ENCODE measurements around the gene HCFC1R1.
A peak's percentile ranks its signal among the peaks of the same experiment; 100 is the strongest.

The HCFC1R1 gene

GRCh38 chr16:3004781-3005284 lies 18.9 kb downstream of the HCFC1R1 start:
- H3K9ac ChIP-seq (ENCODE audit: low read length): no peak overlapping the region
- H3K9me3 ChIP-seq (replicated peaks; ENCODE audit: insufficient read depth, low read length): no peaks in the 10 kb centered on the region
- no peak for TF ChIP-seq EZH2phosphoT487 (IDR thresholded peaks at IDR 0.05; ENCODE audit: low read length)
- TF ChIP-seq, protein P1, sequence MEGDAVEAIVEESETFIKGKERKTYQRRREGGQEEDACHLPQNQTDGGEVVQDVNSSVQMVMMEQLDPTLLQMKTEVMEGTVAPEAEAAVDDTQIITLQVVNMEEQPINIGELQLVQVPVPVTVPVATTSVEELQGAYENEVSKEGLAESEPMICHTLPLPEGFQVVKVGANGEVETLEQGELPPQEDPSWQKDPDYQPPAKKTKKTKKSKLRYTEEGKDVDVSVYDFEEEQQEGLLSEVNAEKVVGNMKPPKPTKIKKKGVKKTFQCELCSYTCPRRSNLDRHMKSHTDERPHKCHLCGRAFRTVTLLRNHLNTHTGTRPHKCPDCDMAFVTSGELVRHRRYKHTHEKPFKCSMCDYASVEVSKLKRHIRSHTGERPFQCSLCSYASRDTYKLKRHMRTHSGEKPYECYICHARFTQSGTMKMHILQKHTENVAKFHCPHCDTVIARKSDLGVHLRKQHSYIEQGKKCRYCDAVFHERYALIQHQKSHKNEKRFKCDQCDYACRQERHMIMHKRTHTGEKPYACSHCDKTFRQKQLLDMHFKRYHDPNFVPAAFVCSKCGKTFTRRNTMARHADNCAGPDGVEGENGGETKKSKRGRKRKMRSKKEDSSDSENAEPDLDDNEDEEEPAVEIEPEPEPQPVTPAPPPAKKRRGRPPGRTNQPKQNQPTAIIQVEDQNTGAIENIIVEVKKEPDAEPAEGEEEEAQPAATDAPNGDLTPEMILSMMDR (IDR thresholded peaks at IDR 0.05; ENCODE audit: low read length): no peak
- no peak for TF ChIP-seq EZH2 (optimal IDR thresholded peaks at IDR 0.05; ENCODE audit: low read depth, low read length)
- no peak overlapping the region for H3K27ac ChIP-seq (ENCODE audit: low read length)
- peak overlapping the region; percentile 51 for H3K4me3 ChIP-seq (ENCODE audit: low read length)
- H3F3A ChIP-seq (ENCODE audit: insufficient read depth, low read length): peaks cover 3% of the 10 kb centered on the region; the same call in 1 of the 2 replicates
- no peak for DNase-seq
- no peaks in the 10 kb centered on the region for H3K9me2 ChIP-seq (replicated peaks; ENCODE audit: insufficient read depth, low read length)
- peaks cover 54% of the 10 kb centered on the region for H3K27me3 ChIP-seq (replicated peaks; ENCODE audit: insufficient read depth, low read length)
- H3K79me2 ChIP-seq (ENCODE audit: low read length): no peaks in the 10 kb centered on the region
- H3K4me1 ChIP-seq (ENCODE audit: low read length): peaks cover 11% of the 10 kb centered on the region
- peak overlapping the region; percentile 50 for H2AFZ ChIP-seq (ENCODE audit: low read length)
- H4K20me1 ChIP-seq (ENCODE audit: insufficient read depth, low read length): no peaks in the 10 kb centered on the region
- H3K4me2 ChIP-seq (ENCODE audit: low read depth, low read length): peak overlapping the region; percentile 87
- no peaks in the 10 kb centered on the region for H3K36me3 ChIP-seq (replicated peaks; ENCODE audit: insufficient read depth, low read length)

- Histone ChIP-seq H3K4me2 (ENCODE audit: low read depth, low read length) (no peak overlapping the region), H3K9ac (ENCODE audit: low read length) (no peak overlapping the region), H3K27ac (ENCODE audit: low read length) (no peak overlapping the region), H4K20me1 (ENCODE audit: insufficient read depth, low read length) (no peaks in the 10 kb centered on the region), H3K4me1 (ENCODE audit: low read length) (peaks cover 11% of the 10 kb centered on the region), H3K36me3 (replicated peaks; ENCODE audit: insufficient read depth, low read length) (no peaks in the 10 kb centered on the region), H3K79me2 (ENCODE audit: low read length) (no peaks in the 10 kb centered on the region), H2AFZ (ENCODE audit: low read length) (no peak overlapping the region), H3K4me3 (ENCODE audit: low read length) (no peak overlapping the region), H3K9me3 (replicated peaks; ENCODE audit: insufficient read depth, low read length) (no peaks in the 10 kb centered on the region), H3K9me2 (replicated peaks; ENCODE audit: insufficient read depth, low read length) (no peaks in the 10 kb centered on the region), H3K27me3 (replicated peaks; ENCODE audit: insufficient read depth, low read length) (peaks cover 54% of the 10 kb centered on the region), H3F3A (ENCODE audit: insufficient read depth, low read length) (peaks cover 3% of the 10 kb centered on the region; the same call in 1 of the 2 replicates)
- TF ChIP-seq EZH2 (optimal IDR thresholded peaks at IDR 0.05; ENCODE audit: low read depth, low read length) (no peak), EZH2phosphoT487 (IDR thresholded peaks at IDR 0.05; ENCODE audit: low read length) (no peak)
- TF ChIP-seq, protein P1 (IDR thresholded peaks at IDR 0.05; ENCODE audit: low read length): no peak
- DNase-seq: peak; percentile 35
These were observed 19.4 kb downstream of the HCFC1R1 start for GRCh38 chr16:3004319-3004718.

DNA sequence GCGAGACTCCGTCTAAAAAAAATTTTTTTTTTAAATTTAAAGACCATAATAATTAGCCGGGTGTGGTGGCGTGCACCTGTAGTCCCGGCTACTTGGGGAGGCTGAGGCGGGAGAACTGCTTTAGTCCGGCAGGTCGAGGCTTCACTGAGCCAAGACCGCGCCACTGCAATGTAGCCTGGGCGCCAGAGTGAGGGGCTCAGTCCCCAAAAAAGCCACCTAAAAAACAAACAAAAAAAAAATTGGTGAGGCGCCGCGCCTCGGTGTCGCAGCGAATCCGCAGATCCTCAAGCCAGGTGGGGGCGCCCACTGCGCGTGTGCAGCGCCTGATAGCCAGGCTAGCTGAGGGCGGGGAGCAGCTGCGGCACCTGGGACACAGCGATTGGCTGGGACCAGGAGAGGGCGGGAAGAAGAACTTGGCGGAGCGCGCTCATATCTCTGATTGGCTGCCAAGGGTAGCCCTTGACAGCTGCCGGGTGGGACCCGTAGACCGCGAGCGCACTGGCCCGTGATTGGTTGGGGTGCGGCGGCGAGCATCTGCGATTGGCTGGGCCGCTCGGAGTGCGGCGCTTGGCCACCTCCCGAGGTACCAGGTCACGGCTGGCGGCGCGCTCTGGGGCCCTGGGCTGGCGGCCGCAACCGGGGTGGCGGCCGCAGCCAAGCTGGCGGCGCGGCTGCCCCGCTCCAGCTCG lies 20.0 kb downstream of the HCFC1R1 start:
- Histone ChIP-seq H3K4me3 (ENCODE audit: low read length) (no peak overlapping the region), H3K27ac (ENCODE audit: low read length) (no peak overlapping the region), H3F3A (ENCODE audit: insufficient read depth, low read length) (peaks cover 3% of the 10 kb centered on the region; the same call in 1 of the 2 replicates), H3K36me3 (replicated peaks; ENCODE audit: insufficient read depth, low read length) (no peaks in the 10 kb centered on the region), H3K9me3 (replicated peaks; ENCODE audit: insufficient read depth, low read length) (no peaks in the 10 kb centered on the region), H3K9me2 (replicated peaks; ENCODE audit: insufficient read depth, low read length) (no peaks in the 10 kb centered on the region), H3K9ac (ENCODE audit: low read length) (no peak overlapping the region), H3K4me2 (ENCODE audit: low read depth, low read length) (peak overlapping the region; percentile 66; the same call in 1 of the 2 replicates), H3K27me3 (replicated peaks; ENCODE audit: insufficient read depth, low read length) (peaks cover 54% of the 10 kb centered on the region), H3K79me2 (ENCODE audit: low read length) (no peaks in the 10 kb centered on the region), H4K20me1 (ENCODE audit: insufficient read depth, low read length) (no peaks in the 10 kb centered on the region), H3K4me1 (ENCODE audit: low read length) (peaks cover 11% of the 10 kb centered on the region), H2AFZ (ENCODE audit: low read length) (no peak overlapping the region)
- peak; percentile 99 for DNase-seq
- TF ChIP-seq, protein P1 (IDR thresholded peaks at IDR 0.05; ENCODE audit: low read length): peak; percentile 48
- TF ChIP-seq EZH2phosphoT487 (IDR thresholded peaks at IDR 0.05; ENCODE audit: low read length) (no peak), EZH2 (optimal IDR thresholded peaks at IDR 0.05; ENCODE audit: low read depth, low read length) (no peak)
